SH-SY5Y (cell line): ENCODE measurements around the gene RAB19.

Experiments used
- GATA2 ChIP-seq: IDR thresholded peaks from 2 replicates; pipeline ENCODE4 v1.6.1; 2011; ENCODE audit warnings: mild to moderate bottlenecking, low read depth, low read length
- GATA3 ChIP-seq: IDR thresholded peaks from 2 replicates; pipeline ENCODE4 v1.6.1; 2011; ENCODE audit warnings: low read depth, mild to moderate bottlenecking, low read length, moderate library complexity

RAB19 gene

DNA sequence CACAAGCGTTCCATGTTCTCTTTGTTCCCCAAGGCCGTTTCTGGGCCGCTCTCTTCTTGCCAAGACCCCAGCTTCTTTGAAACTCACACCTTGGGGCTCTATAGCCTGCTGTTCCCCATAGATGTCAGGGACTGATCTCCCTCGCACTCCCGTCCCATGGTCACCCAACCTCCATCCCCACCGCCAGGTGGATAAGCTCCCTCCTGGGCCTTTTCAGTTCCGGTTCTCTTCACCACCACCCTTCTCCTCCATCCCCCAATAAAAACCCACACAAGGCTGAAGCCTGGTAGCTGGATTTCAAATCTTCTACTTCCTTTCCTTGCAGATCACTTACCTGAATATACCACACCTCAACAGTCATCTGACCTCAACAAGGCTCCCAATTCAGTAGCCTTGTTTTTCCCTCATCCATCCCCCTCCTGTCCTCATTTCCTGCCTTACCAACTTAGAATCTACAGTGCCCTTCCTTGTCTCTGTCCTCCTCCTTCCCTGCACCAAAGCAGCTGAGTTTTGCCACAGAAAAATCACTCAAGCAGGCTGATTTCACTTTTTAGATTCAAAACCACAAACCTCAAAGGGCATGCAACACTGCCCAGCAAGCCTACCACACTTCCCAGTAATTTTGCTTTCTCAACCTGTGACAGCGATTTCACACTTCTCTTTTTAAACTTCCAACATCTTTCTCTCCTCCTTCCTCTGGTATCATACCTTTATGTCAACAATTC lies 13.2 kb upstream of the RAB19 start:
- TF ChIP-seq GATA3 (no peak), GATA2 (no peak)

DNA sequence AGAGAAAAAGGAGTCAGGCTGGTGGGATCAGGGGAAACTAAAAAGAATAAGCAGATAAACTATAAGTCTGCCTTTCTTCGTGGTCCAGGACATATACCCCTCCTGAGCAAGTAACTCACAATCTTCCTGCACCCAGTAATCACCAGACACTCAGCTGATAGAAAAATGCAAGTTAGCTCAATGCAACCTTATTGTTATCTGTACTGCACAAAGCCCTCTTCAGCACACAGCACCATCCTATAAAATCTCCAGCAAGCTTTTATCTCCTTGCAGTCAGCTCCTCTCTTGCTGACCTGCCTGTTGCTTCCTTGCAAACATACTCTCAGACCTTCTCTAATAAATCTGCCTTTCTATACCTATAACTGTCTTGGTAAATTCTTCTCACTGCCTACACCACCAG lies 12.2 kb upstream of the RAB19 start:
- TF ChIP-seq GATA3 (no peak), GATA2 (no peak)

DNA sequence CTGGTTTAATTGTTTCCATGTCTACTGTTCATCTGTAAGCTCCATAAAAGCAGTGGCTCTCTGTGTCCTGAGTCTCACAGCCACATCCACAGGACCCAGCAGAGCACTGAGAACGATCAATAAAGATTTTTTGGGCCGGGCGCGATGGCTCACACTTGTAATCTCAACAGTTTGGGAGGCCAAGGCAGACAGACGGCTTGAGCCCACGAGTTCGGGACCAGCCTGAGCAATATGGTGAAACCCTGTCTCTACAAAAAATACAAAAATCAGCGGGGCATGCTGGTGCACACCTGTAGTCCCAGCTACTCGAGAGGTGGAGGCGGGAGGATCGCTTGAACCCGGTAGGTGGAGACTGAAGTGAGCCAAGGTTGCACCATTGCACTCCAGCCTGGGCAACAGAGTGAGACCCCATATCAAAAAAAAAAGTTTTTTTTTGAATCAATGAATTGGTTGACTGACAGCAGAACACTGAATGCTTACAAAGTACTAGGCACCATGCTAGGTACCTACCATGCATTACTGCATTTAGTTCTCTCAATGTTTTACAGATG lies 10.0 kb upstream of the RAB19 start:
- TF ChIP-seq GATA3 (no peak), GATA2 (no peak)

DNA sequence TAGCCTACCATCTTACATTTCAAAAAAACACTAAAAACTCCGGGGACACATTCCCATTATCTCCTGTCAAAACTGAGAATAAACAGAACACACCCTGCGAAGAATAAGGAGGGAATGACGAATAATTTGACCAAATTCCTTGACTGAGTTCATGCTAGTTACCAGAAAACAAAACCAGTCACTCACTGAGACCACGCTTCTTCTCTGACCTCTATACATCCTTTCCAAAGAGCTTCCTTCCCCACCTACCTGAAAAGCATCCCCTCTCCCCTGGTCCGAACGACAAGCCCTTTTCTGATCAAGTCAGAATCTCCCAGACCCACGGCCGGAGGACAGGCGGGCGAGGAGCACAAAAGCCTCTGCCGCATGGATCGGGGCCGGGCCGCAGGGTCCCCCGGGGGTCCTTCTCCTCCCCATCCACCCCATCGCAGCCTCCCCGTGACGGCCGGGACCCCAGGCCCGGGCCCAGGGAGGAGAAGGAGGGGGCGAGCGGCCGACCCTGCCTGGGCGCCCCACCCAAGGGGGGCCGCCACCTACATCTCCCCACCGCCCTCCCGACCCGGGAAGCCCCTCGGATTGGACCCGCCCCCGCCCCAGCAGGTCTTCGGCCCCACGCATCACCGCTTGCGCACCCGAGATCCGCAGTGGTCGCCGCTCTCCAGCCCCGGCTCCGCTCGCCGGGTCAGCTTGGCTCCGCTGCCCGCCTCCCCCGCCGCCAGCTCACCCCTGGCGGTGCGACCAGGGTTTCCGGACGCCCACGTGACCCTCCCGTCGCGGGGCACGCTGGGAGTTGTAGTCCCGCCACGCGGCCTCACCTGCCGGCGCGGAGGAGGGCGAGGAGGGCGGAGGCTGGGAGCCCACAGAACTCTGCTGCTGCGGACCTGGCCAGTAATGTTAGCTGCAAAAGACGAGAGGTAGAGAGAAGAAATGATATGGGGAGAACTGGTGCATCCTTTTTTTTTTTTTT lies 5.8 kb upstream of the RAB19 start, which contains the start of gene SLC37A3:
SLC37A3 (minus strand) TSS at position 747 of the 967 bp plus-strand sequence. CDS start 16,004 bp downstream, outside the sequence.
- TF ChIP-seq GATA3 (no peak), GATA2 (no peak)

DNA sequence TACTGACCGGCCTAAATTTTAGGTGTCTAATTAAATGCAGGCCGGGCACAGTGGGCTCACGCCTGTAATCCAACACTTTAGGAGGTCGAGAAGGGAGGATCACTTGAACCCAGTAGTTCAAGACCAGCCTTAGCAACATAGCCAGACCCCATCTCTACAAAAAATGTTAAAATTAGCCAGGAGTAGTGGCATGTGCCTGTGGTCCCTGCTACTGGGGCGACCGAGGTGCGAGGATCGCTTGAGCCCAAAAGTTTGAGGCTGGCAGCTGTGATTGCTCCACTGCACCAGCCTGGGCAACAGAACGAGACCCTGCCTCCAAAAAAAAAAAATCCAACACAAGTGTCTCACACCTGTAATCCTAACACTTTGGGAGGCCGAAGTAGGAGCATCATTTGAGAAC lies 5.0 kb upstream of the RAB19 start:
- no peak for TF ChIP-seq GATA3
- TF ChIP-seq GATA2 = no peak

DNA sequence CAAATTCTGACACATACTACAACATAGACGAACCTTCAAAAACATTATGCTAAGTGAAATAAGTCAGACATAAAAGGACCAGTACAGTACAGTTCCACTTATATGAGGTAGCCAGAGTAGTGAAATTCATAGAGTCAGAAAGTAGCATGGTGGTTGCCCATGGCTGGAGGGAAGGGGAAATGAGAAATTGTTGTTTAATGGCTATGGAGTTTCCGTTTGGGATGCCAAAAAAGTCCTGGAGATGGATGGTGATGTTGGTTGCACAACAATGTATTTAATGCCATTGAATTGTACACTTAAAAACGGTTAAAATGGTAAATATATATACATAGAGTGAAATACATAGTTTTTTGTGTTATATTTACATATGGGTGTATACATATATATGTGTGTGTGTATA lies 3.5 kb upstream of the RAB19 start:
- TF ChIP-seq GATA3 (no peak), GATA2 (no peak)

DNA sequence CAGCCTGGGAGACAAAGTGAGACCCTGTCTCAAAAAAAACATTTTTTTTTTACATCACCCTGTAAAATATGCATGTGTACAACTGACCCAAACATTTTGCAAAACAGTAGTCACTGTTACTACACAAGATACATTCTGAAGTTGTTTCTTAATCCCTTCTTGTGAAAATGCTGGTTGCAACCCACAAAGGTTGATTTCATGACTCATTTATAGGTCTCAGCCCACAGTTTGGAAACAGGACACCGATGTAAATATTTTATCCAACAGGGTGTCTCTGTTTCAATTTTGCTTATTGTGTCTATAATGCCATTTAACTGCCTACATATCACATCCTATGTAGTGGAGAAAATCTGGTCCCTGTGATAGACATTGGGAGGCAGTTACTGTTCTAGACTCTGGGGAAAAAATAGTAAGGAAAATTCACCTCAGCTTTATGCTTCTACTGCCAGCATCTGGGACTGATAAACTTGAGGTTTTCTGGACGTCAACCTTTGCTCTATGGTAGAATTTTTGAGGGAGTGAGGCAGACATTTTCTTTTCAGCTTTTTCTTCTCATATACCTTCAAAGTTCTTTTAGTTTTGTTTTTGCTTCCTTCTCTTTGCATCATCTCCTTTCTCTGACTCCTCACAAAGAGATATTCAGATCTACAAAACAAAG lies 1.6 kb upstream of the RAB19 start:
- no peak for TF ChIP-seq GATA2
- no peak for TF ChIP-seq GATA3

DNA sequence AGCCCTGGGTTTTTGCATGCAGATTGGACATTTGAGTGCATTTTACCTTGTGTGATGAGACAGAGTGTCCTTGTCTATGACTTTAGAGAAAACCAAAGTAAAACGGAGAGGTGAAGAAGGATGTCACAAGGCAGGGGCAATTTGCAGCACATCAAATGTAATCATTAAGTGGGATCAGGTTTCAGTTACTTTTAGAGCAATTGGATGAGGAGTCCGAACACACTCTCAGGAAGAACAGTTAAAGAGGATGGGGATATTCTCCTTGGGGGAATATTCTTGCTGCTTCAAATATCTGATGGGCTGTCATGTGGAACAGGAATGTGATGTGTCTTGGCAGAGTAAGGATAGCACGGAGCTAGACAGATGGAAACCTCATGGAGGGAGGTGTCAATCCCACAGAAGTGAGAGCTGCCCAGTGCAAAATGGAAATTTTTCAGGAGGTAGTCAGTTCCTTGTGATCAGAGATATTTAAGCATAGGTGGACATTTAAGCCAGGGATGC lies 757 bp downstream of the RAB19 start:
- no peak for TF ChIP-seq GATA2
- TF ChIP-seq GATA3 = no peak

DNA sequence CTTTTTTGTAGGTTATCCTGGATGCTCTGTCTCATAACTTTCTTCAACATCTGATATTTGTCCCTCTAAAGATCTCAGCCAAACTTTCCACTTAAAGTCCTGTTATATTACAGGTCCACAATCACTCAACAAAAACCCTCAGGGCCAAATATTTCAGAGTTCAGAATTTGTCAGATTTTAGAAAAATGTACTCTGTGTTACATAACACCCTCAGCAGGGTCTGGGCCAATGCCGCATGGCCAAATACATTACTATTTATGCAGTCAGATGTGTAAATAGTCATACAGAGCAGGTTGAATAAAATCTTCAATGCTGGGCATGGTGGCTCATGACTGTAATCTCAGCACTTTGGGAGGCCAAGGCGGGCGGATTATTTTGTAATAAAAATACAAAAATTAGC lies 11.5 kb downstream of the RAB19 start:
- TF ChIP-seq GATA2 = no peak
- no peak for TF ChIP-seq GATA3

DNA sequence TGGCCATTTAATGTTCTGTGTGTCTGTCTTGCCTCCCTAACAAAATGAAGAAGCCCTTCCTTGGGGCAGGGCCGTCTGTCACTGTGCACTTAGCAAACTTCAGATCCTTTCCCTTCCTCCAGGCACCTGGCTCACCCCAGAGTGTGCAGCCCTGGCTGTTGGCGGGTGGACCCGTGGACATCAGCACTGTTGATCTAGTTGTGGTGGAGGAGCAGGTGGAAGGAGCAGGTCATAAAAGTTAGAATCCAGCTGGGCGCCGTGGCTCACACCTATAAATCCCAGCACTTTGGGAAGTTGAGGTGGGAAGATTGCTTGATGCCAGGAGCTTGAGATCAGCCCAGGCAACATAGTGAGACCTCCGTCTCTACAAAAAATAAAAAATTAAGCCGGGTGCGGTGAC lies 12.7 kb downstream of the RAB19 start:
- no peak for TF ChIP-seq GATA3

DNA sequence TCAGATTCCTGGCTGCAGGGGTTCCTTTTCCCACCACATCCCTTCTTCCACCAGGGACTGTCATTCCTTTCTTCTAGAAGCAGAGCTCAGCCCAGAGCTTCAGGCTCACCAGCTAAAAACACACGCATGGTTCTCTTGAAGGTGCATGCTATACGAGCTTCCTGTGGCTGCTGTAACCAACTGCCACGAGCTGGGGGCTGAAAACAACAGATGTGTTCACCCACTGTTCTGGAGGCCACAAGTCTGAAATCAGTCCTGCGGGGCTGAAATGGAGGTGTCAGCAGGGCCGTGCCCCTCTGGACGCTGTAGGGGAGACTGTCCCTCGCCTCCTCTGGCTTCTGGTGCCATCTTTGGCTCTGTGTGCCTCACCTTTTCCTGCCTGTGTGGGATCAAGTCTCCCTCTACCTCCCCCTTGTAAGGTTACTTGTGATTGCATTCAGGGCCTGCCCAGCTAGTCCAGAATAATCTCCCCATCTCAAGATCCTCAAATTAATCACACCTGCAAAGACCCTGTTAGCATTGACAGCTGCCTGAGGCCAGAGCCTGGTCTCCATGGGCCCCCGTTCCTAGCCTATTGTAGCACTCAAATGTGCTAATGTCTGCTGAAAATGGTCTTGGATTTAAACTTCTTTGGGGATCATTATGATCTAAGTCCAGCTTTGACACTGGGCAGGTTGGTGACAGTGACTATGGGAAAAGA lies 13.7 kb downstream of the RAB19 start:
- TF ChIP-seq GATA3 (no peak), GATA2 (peak; percentile 44; the same call in 1 of the 2 replicates)

DNA sequence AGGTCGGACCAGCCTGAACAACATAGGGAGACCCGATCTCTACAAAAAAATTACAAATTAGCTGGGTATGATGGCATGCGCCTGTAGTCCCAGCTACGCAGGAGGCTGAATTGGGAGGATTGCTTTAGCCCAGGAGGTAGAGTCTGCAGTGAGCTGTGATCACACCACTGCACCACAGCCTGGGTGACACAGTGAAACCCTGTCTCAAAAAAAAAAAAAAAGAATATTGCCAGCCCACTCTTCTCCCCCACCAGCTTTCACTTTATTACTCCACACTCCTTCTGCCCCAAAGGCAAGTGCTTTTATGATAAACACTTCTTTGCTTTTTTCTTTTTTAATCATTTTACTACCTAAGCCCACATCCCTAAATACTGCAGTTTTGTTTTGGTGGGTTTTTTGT lies 14.8 kb downstream of the RAB19 start:
- TF ChIP-seq GATA2 (no peak), GATA3 (no peak)

DNA sequence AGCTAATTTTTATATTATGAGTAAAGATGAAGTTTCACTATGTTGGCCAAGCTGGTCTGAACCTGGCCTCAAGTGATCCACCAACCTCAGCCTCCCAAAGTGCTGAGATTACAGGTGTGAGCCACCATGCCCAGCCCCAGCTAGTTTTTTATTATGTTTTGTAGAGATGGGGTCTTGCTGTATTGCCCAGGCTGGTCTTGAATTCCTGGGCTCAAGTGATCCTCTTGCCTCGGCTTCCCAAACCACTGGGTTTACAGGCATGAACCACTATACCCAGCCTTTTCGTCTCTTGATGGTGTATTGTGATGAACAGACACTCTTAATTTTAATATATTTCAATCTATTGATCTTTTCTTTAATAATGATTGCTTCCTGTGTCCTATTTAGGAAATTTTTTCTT lies 17.7 kb downstream of the RAB19 start:
- TF ChIP-seq GATA2 (no peak), GATA3 (no peak)

DNA sequence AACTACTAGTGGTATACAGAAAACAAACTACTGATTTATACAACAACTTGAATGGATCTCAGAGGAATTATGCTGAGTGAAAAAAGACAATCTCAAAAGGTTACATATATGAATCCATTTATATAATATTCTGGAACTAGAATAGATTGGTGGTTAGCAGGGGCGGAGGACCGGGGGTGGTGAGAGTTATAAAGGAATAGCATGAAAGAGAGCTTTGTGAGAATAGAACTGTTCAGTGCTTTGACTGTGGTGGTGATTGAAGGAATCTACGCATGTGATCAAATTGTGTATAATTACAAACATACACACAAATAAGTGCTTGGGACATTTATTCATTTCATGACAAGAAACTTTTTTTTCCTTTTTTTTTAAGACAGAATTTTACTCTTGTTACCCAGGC lies 19.6 kb downstream of the RAB19 start:
- TF ChIP-seq GATA2 = no peak
- no peak for TF ChIP-seq GATA3
